ENCODE results near the gene ATXN3.

ATXN3 gene

GRCh38 chr14:92041203-92041602 lies 65.2 kb downstream of the ATXN3 start:
- no peak for TF ChIP-seq CTCF (IDR thresholded peaks at IDR 0.05; ENCODE audit: control extremely low read depth, extremely low read depth, low read depth, missing control alignments)
- ChIA-PET POLR2A (interaction anchor here (1.4 kb wide), 1 partner anchor 65 kb away, joined by 5 read pairs; the partner anchor contains the start of gene ATXN3), CTCF (interaction anchor here (1.8 to 2.3 kb wide), 3 partner anchors 44 to 81 kb away, joined by 4 to 14 read pairs (median 10); partner anchors contain the start of genes ATXN3 and CPSF2)
- no peak for DNase-seq (ENCODE audit: extremely low spot score)

- POLR2A ChIA-PET: interaction anchor here (1.4 kb wide), 1 partner anchor 66 kb away, joined by 5 read pairs; the partner anchor contains the start of gene ATXN3
- peak; percentile 32 for DNase-seq (ENCODE audit: extremely low spot score)
- TF ChIP-seq CTCF (IDR thresholded peaks at IDR 0.05; ENCODE audit: control extremely low read depth, extremely low read depth, low read depth, missing control alignments): no peak
- CTCF ChIA-PET: interaction anchor here (1.8 to 2.3 kb wide), 3 partner anchors 44 to 82 kb away, joined by 4 to 14 read pairs (median 10); partner anchors contain the start of genes ATXN3 and CPSF2
These were observed 65.8 kb downstream of the ATXN3 start for GRCh38 chr14:92040431-92041051.

- POLR2A ChIA-PET: interaction anchor here (1.4 kb wide), 1 partner anchor 66 kb away, joined by 5 read pairs; the partner anchor contains the start of gene ATXN3
- TF ChIP-seq CTCF (IDR thresholded peaks at IDR 0.05; ENCODE audit: control extremely low read depth, extremely low read depth, low read depth, missing control alignments): no peak
- peak; percentile 94 for DNase-seq (ENCODE audit: extremely low spot score)
- CTCF ChIA-PET: interaction anchor here (1.8 to 2.3 kb wide), 3 partner anchors 43 to 83 kb away, joined by 4 to 14 read pairs (median 10); partner anchors contain the start of genes ATXN3 and CPSF2
These were observed 66.5 kb downstream of the ATXN3 start, which contains the start of gene TRIP11 for GRCh38 chr14:92039719-92040430. Gene TRIP11, minus strand, starts transcription at chr14:92040059. Its CDS starts 374 bp downstream, at chr14:92039685.

GRCh38 chr14:92039063-92039718 lies 67.2 kb downstream of the ATXN3 start:
- DNase-seq (ENCODE audit: extremely low spot score): peak; percentile 40
- POLR2A ChIA-PET: no interaction called here
- no peak for TF ChIP-seq CTCF (IDR thresholded peaks at IDR 0.05; ENCODE audit: control extremely low read depth, extremely low read depth, low read depth, missing control alignments)
- CTCF ChIA-PET: interaction anchor here (1.8 to 2.3 kb wide), 3 partner anchors 42 to 83 kb away, joined by 4 to 14 read pairs (median 10); partner anchors contain the start of genes ATXN3 and CPSF2

- POLR2A ChIA-PET: no interaction called here
- CTCF ChIA-PET: no interaction called here
- DNase-seq (ENCODE audit: extremely low spot score): no peak
These were observed 68.4 kb downstream of the ATXN3 start for GRCh38 chr14:92037989-92038388.

More at GRCh38 chr14:92037989-92038388, 68.4 kb downstream of the ATXN3 start:
- TF ChIP-seq CTCF (IDR thresholded peaks at IDR 0.05; ENCODE audit: control extremely low read depth, extremely low read depth, low read depth, missing control alignments): no peak

Data from GM10248 (cell line).